ENCODE data around the gene RNPEP. TPM values are rescaled to one million over a fixed set of nuclear protein-coding genes. Genes with fewer than 3 reads are reported as not detected.

The RNPEP gene
- total RNA-seq, 1 donor from 2014 or later, result 70.1 TPM

DNA sequence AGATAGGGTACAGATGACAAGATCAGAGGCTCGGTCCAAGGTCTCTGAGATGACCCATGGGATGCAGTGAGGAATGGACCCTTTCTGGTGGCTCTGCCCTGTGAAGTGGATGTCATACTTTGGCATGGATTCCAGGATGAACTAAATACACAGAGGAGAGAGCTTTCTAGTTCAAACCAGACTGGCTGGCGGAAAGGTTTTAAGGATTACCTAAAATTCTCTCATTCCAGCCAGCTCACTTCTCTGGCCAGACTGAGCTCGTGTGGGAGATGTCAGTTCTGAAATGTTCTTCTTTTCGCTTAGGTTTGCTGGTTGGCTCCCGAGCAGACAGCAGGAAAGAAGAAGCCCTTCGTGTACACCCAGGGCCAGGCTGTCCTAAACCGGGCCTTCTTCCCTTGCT is 6.2 kb downstream of the RNPEP start:
- no peak overlapping the region for H3K27ac Mint-ChIP-seq (ENCODE audit: unreplicated experiment)
- peaks cover 27% of the 10 kb centered on the region for H3K36me3 Mint-ChIP-seq (ENCODE audit: low read depth, unreplicated experiment)
- TF ChIP-seq, protein P1, sequence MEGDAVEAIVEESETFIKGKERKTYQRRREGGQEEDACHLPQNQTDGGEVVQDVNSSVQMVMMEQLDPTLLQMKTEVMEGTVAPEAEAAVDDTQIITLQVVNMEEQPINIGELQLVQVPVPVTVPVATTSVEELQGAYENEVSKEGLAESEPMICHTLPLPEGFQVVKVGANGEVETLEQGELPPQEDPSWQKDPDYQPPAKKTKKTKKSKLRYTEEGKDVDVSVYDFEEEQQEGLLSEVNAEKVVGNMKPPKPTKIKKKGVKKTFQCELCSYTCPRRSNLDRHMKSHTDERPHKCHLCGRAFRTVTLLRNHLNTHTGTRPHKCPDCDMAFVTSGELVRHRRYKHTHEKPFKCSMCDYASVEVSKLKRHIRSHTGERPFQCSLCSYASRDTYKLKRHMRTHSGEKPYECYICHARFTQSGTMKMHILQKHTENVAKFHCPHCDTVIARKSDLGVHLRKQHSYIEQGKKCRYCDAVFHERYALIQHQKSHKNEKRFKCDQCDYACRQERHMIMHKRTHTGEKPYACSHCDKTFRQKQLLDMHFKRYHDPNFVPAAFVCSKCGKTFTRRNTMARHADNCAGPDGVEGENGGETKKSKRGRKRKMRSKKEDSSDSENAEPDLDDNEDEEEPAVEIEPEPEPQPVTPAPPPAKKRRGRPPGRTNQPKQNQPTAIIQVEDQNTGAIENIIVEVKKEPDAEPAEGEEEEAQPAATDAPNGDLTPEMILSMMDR (IDR thresholded peaks at IDR 0.05; ENCODE audit: unreplicated experiment), result no peak
- no peak overlapping the region for H3K4me3 Mint-ChIP-seq (ENCODE audit: unreplicated experiment)
- peaks cover under 1% of the 10 kb centered on the region for H3K27me3 Mint-ChIP-seq (ENCODE audit: unreplicated experiment)
- H3K9me3 Mint-ChIP-seq (ENCODE audit: unreplicated experiment), result no peaks in the 10 kb centered on the region
- no peak for DNase-seq (ENCODE audit: low spot score)
- peaks cover 10% of the 10 kb centered on the region for H3K4me1 Mint-ChIP-seq (ENCODE audit: unreplicated experiment)

DNA sequence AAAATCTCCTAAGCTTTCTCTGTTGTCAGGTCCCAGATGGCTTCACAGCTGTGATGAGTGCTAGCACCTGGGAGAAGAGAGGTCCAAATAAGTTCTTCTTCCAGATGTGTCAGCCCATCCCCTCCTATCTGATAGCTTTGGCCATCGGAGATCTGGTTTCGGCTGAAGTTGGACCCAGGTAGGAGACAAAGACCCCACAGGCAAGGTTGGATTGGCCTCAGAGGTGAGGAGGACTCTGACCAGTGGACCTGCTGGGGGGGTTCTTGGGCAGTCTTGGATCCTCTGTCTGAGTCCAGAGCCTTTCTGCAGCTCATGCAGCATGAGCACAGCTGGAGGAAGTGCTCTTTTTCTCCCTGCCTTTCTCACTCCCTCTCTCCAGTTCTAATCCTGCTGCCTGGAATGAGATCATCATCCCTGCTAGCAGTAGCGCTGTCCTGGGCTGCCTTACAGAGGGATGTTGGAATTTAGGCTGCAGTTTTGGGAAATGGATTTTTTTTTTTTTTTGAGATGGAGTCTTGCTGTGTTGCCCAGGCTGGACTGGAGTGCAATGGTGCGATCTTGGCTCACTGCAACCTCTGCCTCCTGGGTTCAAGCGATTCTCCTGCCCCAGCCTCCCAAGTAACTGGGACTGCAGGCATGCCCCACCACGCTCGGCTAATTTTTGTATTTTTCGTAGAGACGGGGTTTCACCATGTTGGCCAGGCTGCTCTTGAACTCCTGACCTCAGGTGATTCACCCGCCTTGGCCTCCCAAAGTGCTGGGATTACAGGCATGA is 7.1 kb downstream of the RNPEP start:
- peaks cover 11% of the 10 kb centered on the region for H3K4me1 Mint-ChIP-seq (ENCODE audit: unreplicated experiment)

GRCh38 chr1:201990427-201990826 is 8.0 kb downstream of the RNPEP start:
- H3K4me3 Mint-ChIP-seq (ENCODE audit: unreplicated experiment), result no peak overlapping the region
- H3K27ac Mint-ChIP-seq (ENCODE audit: unreplicated experiment), result no peak overlapping the region
- no peaks in the 10 kb centered on the region for H3K9me3 Mint-ChIP-seq (ENCODE audit: unreplicated experiment)
- peaks cover 11% of the 10 kb centered on the region for H3K4me1 Mint-ChIP-seq (ENCODE audit: unreplicated experiment)
- no peak for DNase-seq (ENCODE audit: low spot score)
- TF ChIP-seq, protein P1 (IDR thresholded peaks at IDR 0.05; ENCODE audit: unreplicated experiment), result no peak
- peaks cover 6% of the 10 kb centered on the region for H3K27me3 Mint-ChIP-seq (ENCODE audit: unreplicated experiment)
- H3K36me3 Mint-ChIP-seq (ENCODE audit: low read depth, unreplicated experiment), result peaks cover 36% of the 10 kb centered on the region

More for the DNA sequence above, 7.1 kb downstream of the RNPEP start:
- peak overlapping the region; percentile 11 for H3K4me3 Mint-ChIP-seq (ENCODE audit: unreplicated experiment)
- TF ChIP-seq, protein P1 (IDR thresholded peaks at IDR 0.05; ENCODE audit: unreplicated experiment), result no peak
- H3K27me3 Mint-ChIP-seq (ENCODE audit: unreplicated experiment), result peaks cover 6% of the 10 kb centered on the region
- no peaks in the 10 kb centered on the region for H3K9me3 Mint-ChIP-seq (ENCODE audit: unreplicated experiment)
- H3K36me3 Mint-ChIP-seq (ENCODE audit: low read depth, unreplicated experiment), result peaks cover 36% of the 10 kb centered on the region
- no peak for DNase-seq (ENCODE audit: low spot score)
- no peak overlapping the region for H3K27ac Mint-ChIP-seq (ENCODE audit: unreplicated experiment)

DNA sequence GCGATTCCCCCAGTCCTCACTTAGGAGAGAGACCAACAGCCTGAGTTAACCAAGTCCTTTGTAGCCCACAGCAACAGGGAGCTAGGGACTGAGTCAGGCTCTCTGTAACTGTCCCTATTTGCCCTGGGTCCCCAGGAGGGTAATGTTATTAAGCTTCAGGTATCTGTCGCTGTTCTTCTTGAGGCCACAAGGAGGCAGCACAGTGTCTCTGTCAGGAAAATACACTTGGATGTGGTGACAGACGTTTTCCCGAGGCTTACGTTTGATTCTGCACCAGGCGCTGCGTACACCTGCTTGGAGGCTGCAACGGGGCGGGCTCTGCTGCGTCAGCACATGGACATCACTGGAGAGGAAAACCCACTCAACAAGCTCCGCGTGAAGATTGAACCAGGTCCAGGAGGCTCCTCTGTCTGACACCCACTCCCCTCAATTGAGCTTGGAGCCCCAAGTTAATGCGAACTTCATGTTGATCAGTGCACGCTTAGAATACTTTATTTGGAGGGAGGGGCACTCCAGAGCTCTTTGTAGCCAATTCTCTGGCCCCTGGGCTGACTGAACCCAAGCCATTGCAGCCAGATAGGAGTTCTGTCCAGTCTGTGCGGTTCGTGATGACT is 17.3 kb downstream of the RNPEP start:
- TF ChIP-seq, protein P1 (IDR thresholded peaks at IDR 0.05; ENCODE audit: unreplicated experiment), result peak; percentile 83
- no peak for DNase-seq (ENCODE audit: low spot score)
- peaks cover 4% of the 10 kb centered on the region for H3K4me1 Mint-ChIP-seq (ENCODE audit: unreplicated experiment)
- peaks cover 38% of the 10 kb centered on the region for H3K36me3 Mint-ChIP-seq (ENCODE audit: low read depth, unreplicated experiment)
- H3K4me3 Mint-ChIP-seq (ENCODE audit: unreplicated experiment), result peak overlapping the region; percentile 6
- peaks cover 3% of the 10 kb centered on the region for H3K27me3 Mint-ChIP-seq (ENCODE audit: unreplicated experiment)
- no peak overlapping the region for H3K27ac Mint-ChIP-seq (ENCODE audit: unreplicated experiment)
- H3K9me3 Mint-ChIP-seq (ENCODE audit: unreplicated experiment), result no peaks in the 10 kb centered on the region

DNA sequence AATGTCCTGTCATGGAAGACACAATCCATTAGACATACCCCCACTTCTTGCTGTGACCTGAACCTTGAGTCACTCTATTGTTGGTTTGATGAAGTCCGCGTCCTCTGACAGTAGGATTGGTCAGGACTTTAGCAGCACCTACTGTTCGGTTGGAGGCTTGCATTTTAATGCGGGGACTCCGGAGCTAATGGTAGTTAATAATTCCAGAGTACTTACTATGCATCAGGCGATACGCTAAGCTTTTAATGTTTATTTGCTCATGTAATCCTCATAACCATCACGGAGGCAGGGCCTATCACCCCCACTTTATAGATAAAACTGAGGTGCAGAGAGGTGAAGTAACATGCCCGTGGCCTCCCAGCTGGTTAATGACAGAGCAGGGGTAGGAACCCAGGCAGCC is 20.1 kb downstream of the RNPEP start:
- DNase-seq (ENCODE audit: low spot score), result no peak
- TF ChIP-seq, protein P1 (IDR thresholded peaks at IDR 0.05; ENCODE audit: unreplicated experiment), result no peak
- Mint-ChIP-seq H3K27ac (ENCODE audit: unreplicated experiment) (no peak overlapping the region), H3K27me3 (ENCODE audit: unreplicated experiment) (peaks cover 3% of the 10 kb centered on the region), H3K4me3 (ENCODE audit: unreplicated experiment) (no peak overlapping the region), H3K36me3 (ENCODE audit: low read depth, unreplicated experiment) (peaks cover 35% of the 10 kb centered on the region), H3K9me3 (ENCODE audit: unreplicated experiment) (no peaks in the 10 kb centered on the region), H3K4me1 (ENCODE audit: unreplicated experiment) (peaks cover 17% of the 10 kb centered on the region)

Data from endothelial cell (in vitro differentiated cells).